ENCODE results near the gene CEP85.

CEP85 gene

DNA sequence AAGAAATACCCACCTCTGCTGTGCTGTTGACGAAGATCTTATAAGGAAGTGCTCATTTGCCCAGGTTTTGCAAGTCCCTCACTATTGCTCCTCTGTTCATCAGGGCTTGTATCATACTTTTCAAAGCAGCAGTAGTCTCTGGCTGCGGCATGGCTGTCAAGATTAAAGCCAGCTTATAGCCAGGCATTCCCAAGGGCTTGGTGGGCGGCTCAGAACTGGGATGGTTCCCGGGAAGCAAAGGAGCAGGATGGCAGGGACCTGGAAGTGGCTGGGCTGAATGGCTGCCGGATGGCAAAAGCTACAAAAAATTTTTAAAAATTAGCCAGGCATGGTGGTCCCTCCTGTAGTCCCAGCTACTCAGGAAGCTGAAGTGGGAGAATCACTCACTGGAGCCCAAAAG, 29.2 kb downstream of the CEP85 start:
- DNase-seq (ENCODE audit: low read depth): no peak
- TF ChIP-seq, protein P1, sequence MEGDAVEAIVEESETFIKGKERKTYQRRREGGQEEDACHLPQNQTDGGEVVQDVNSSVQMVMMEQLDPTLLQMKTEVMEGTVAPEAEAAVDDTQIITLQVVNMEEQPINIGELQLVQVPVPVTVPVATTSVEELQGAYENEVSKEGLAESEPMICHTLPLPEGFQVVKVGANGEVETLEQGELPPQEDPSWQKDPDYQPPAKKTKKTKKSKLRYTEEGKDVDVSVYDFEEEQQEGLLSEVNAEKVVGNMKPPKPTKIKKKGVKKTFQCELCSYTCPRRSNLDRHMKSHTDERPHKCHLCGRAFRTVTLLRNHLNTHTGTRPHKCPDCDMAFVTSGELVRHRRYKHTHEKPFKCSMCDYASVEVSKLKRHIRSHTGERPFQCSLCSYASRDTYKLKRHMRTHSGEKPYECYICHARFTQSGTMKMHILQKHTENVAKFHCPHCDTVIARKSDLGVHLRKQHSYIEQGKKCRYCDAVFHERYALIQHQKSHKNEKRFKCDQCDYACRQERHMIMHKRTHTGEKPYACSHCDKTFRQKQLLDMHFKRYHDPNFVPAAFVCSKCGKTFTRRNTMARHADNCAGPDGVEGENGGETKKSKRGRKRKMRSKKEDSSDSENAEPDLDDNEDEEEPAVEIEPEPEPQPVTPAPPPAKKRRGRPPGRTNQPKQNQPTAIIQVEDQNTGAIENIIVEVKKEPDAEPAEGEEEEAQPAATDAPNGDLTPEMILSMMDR (IDR thresholded peaks at IDR 0.05; ENCODE audit: insufficient read depth, low read depth, low read length, missing control alignments): no peak
- H3K4me3 ChIP-seq (ENCODE audit: low read length): no peak overlapping the region

DNA sequence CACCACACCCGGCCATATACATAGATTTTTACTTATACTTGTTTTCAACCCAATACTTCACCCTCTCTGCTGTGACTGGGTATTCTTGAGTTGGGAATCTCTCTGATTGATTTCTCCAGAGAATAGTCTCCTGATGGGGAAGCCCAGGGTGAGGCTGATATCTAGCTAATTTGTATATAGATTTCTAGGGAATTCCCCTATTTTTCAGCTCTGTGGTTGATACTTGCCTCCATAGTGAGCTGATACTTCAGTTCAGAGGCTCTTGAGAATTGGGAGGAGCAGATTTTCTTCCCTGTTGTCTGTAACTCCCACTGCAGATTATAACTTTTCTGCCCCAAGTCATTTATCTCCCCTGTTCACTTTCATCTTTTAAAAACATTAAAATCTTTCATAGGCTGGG, 31.4 kb downstream of the CEP85 start:
- TF ChIP-seq, protein P1 (IDR thresholded peaks at IDR 0.05; ENCODE audit: insufficient read depth, low read depth, low read length, missing control alignments): no peak
- H3K4me3 ChIP-seq (ENCODE audit: low read length): no peak overlapping the region
- DNase-seq (ENCODE audit: low read depth): no peak

DNA sequence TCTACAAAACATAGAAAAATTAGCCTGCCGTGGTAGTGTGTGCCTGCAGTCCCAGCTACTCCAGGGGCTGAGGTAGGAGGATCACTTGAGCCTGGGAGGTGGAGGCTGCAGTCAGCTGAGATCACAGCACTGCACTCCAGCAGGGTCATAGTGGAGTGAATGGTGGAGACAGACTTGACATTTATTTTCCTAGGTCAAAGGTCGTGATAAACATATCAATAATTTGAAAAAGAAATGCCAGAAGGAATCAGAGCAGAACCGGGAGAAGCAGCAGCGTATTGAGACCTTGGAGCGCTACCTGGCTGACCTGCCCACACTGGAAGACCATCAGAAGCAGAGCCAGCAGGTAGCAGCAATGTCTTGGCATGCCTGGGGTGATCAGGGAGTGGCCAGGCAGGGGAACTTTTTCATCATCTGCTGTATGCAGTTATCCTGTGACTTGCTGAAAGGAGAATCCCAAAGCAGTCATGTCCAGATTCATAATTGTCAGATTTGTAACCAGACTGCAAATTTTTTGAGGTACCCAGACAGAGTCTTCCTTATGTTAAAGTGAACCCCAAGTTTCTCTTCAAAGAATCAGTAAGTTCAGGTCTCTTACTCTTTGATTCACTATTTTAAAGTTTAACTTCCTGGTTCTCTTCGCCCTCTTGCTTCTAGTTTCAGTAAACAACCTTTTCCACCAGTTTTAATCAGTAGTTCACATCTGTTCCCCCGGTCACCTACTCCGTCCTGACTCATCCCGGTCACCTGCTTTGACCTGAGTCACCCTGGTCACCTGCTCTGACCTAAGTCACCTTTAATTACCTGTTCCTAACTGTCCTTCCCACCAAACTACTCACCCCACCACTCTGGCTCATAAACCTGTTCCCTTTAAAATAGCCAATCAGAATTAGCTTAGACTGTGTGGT, 34.5 kb downstream of the CEP85 start:
- TF ChIP-seq, protein P1 (IDR thresholded peaks at IDR 0.05; ENCODE audit: insufficient read depth, low read depth, low read length, missing control alignments): no peak
- H3K4me3 ChIP-seq (ENCODE audit: low read length): no peak overlapping the region
- DNase-seq (ENCODE audit: low read depth): no peak

DNA sequence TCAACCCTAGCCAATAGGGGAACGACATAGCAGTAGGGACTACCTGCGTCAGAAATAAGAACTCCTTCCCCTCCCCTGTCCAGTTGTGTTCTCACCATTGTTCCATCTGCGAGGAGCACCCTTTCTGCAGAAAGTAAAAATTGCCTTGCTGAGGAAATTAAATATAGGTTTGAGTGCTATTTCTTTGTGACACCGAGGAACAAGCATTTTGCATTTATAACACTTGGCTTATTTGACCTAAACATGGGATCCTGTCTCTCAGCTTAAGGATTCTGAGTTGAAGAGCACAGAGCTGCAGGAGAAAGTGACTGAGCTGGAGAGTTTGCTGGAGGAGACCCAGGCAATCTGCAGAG, 35.2 kb downstream of the CEP85 start:
- TF ChIP-seq, protein P1 (IDR thresholded peaks at IDR 0.05; ENCODE audit: insufficient read depth, low read depth, low read length, missing control alignments): no peak
- H3K4me3 ChIP-seq (ENCODE audit: low read length): no peak overlapping the region
- DNase-seq (ENCODE audit: low read depth): no peak

DNA sequence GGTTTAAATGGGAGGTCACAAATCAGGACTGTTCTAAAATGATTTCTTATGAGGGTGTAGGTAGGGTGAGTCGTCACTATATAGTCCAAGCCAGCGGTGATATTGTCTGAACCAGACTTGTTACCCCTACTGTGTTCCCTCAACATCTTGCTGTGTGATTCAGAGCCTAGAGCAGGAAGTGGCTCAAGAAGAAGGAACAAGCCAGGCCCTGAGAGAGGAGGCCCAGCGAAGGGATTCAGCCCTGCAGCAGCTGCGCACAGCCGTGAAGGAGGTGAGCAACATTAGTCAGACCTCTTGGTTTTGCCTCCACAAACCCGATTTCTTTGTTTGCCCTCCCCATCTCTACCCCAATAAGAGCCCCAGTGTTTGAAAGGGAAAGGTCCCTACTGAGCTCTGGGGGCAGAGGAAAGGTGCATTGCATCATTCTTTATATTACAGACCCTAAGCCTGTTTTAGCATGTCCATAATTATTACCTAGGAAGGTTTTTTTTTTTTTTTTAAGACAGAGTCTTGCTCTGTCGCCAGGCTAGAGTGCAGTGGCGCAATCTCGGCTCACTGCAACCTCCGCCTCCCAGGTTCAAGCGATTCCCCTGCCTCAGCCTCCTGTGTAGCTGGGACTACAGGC, 40.9 kb downstream of the CEP85 start:
- H3K4me3 ChIP-seq (ENCODE audit: low read length): no peak overlapping the region
- TF ChIP-seq, protein P1 (IDR thresholded peaks at IDR 0.05; ENCODE audit: insufficient read depth, low read depth, low read length, missing control alignments): no peak
- DNase-seq (ENCODE audit: low read depth): peak; percentile 91

DNA sequence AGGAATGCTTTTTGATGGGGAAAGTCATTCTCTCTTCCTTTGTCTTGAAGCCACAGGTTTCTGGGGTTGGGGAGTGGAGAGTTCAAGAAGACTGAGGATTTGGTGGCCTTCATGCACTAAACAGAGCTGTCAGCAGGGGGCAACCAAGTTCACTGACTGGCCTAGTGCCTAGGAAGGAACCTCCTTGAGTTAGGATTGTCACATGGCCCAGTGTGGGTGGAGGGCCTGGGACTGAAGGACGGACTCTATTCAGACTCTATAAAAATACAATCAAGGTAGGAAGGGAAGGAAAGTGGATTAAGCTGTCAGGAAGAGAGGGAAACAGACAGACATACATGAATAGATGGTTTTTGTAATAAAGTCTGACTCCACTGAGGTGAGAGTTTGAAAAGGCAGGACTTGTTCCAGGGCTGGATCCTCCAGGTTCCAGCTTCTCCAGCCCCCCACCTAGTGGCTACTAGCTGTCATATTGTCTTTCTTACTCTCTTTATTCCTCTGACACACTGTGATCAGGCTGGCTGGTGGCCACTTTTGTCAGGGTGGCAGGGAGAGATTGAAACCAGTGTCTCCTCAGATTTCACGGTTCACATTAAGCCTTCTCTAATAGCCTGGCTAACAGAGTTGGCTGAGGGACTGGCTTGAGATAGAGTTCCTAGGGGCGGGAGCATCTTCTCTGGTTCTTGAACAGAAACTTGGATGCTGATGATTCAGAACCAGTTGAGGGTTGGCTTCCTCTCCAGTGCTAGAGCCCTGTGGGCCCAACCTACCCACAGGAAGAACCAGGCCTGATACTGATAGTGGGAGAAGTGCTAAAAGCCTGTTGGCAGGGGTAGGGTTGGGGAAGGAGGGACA, 41.8 kb downstream of the CEP85 start:
- TF ChIP-seq, protein P1 (IDR thresholded peaks at IDR 0.05; ENCODE audit: insufficient read depth, low read depth, low read length, missing control alignments): peak; percentile 70
- no peak overlapping the region for H3K4me3 ChIP-seq (ENCODE audit: low read length)
- peak; percentile 99 for DNase-seq (ENCODE audit: low read depth)
